Measurements from ENCODE around the gene SUSD6.

GRCh38 chr14:69726761-69727511, 115.5 kb downstream of the SUSD6 start:
- TF ChIP-seq CTCF (IDR thresholded peaks at IDR 0.05), result peak; percentile 86 to 98 (median 96)
- TF ChIP-seq POLR2A (IDR thresholded peaks at IDR 0.05), result peak in 1 of 2 donors; percentile 11
